ENCODE results near the gene LCE1F.

Gene LCE1F

GRCh38 chr1:152739841-152740240 is 35.1 kb upstream of the LCE1F start:
- TF ChIP-seq REST (IDR thresholded peaks at IDR 0.05; ENCODE audit: insufficient read depth in 1 of 2, low read depth in 2 of 2, low read length in 2 of 2) (no peak), TAF1 (IDR thresholded peaks at IDR 0.05; ENCODE audit: borderline replicate concordance, insufficient read depth, low read length) (no peak), SIN3A (IDR thresholded peaks at IDR 0.05; ENCODE audit: borderline replicate concordance, insufficient read depth, low read length) (no peak), POLR2AphosphoS5 (IDR thresholded peaks at IDR 0.05; ENCODE audit: low read depth, low read length) (no peak), FOXP2 (optimal IDR thresholded peaks at IDR 0.05; ENCODE audit: borderline replicate concordance, extremely low read depth, extremely low read length, insufficient read depth) (no peak)

GRCh38 chr1:152741656-152742055 is 33.3 kb upstream of the LCE1F start:
- TF ChIP-seq FOXP2 (optimal IDR thresholded peaks at IDR 0.05; ENCODE audit: borderline replicate concordance, extremely low read depth, extremely low read length, insufficient read depth) (no peak), TAF1 (IDR thresholded peaks at IDR 0.05; ENCODE audit: borderline replicate concordance, insufficient read depth, low read length) (no peak), POLR2AphosphoS5 (IDR thresholded peaks at IDR 0.05; ENCODE audit: low read depth, low read length) (no peak), REST (IDR thresholded peaks at IDR 0.05; ENCODE audit: insufficient read depth in 1 of 2, low read depth in 2 of 2, low read length in 2 of 2) (no peak), SIN3A (IDR thresholded peaks at IDR 0.05; ENCODE audit: borderline replicate concordance, insufficient read depth, low read length) (no peak)

- no peak for TF ChIP-seq SIN3A (IDR thresholded peaks at IDR 0.05; ENCODE audit: borderline replicate concordance, insufficient read depth, low read length)
- no peak for TF ChIP-seq TAF1 (IDR thresholded peaks at IDR 0.05; ENCODE audit: borderline replicate concordance, insufficient read depth, low read length)
- TF ChIP-seq POLR2AphosphoS5 (IDR thresholded peaks at IDR 0.05; ENCODE audit: low read depth, low read length), result no peak
- no peak for TF ChIP-seq FOXP2 (optimal IDR thresholded peaks at IDR 0.05; ENCODE audit: borderline replicate concordance, extremely low read depth, extremely low read length, insufficient read depth)
- no peak for TF ChIP-seq REST (IDR thresholded peaks at IDR 0.05; ENCODE audit: insufficient read depth in 1 of 2, low read depth in 2 of 2, low read length in 2 of 2)
These were observed 31.4 kb upstream of the LCE1F start for GRCh38 chr1:152743371-152744145.

GRCh38 chr1:152745289-152745704 is 29.6 kb upstream of the LCE1F start:
- TF ChIP-seq SIN3A (IDR thresholded peaks at IDR 0.05; ENCODE audit: borderline replicate concordance, insufficient read depth, low read length) (no peak), FOXP2 (optimal IDR thresholded peaks at IDR 0.05; ENCODE audit: borderline replicate concordance, extremely low read depth, extremely low read length, insufficient read depth) (no peak), POLR2AphosphoS5 (IDR thresholded peaks at IDR 0.05; ENCODE audit: low read depth, low read length) (no peak), REST (IDR thresholded peaks at IDR 0.05; ENCODE audit: insufficient read depth in 1 of 2, low read depth in 2 of 2, low read length in 2 of 2) (no peak), TAF1 (IDR thresholded peaks at IDR 0.05; ENCODE audit: borderline replicate concordance, insufficient read depth, low read length) (no peak)
